Nephron (organoid): ENCODE data around the gene IFT172.

ENCODE experiments used
- H3K27ac Mint-ChIP-seq, 3 experiments: 2 replicates each; pipeline ENCODE4 v1.8.0; 2020; ENCODE audit warnings: mixed read lengths in 3 of 3, mild to moderate bottlenecking in 2 of 3, moderate library complexity in 1 of 3
- H3K27me3 Mint-ChIP-seq: 2 replicates; pipeline ENCODE4 v1.8.0; 2021; ENCODE audit warnings: low read depth, mild to moderate bottlenecking, moderate library complexity, mixed read lengths
- H3K36me3 Mint-ChIP-seq: 2 replicates; pipeline ENCODE4 v1.8.0; 2020; ENCODE audit warnings: low read depth, mixed read lengths
- H3K4me1 Mint-ChIP-seq: 2 replicates; pipeline ENCODE4 v1.8.0; 2020; ENCODE audit warnings: mixed read lengths
- H3K4me3 Mint-ChIP-seq, 3 experiments: 2 replicates each; pipeline ENCODE4 v1.8.0; 2020; ENCODE audit warnings: mild to moderate bottlenecking in 3 of 3, mixed read lengths in 3 of 3, moderate library complexity in 2 of 3
- H3K9me3 Mint-ChIP-seq: 2 replicates; pipeline ENCODE4 v1.8.0; 2020; ENCODE audit warnings: mixed read lengths
- TF ChIP-seq, protein P1 (sequence below), 3 experiments: fragments of 200-600 bp; sonication (generic); IDR thresholded peaks; one replicate each; pipeline ENCODE4 v1.5.0; 2021; ENCODE audit warnings: antibody characterized with exemption in 3 of 3; ENCODE audit not compliant: unreplicated experiment in 3 of 3

The IFT172 gene

DNA sequence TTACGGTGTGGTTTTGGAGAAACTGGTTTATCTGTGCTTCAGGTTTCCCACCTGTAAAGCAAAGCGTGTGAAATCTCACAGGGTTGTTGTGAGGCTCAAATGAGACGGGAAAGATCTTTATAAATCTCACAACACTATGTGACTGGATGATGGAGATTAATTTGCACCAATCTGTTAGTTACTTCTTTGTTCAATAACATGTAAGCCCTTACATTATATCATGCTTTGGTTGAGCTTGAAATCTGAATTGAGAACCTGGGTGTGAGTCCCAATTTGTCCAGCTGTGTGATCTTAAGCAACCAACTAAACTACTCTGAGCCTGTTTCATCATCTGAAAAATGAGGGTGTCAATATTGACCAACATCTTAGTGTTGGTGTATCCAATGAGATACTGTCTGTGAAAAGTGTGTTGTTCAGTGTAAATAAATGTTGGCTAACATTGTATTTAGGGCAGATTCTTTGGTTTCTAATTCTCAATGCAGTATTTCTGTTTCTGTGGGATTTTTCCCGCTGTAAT, 6.4 kb upstream of the IFT172 start:
- Mint-ChIP-seq H3K4me1 (peaks cover 7% of the 10 kb centered on the region), H3K27ac (no peak overlapping the region), H3K36me3 (no peaks in the 10 kb centered on the region), H3K9me3 (no peaks in the 10 kb centered on the region), H3K27me3 (peaks cover 42% of the 10 kb centered on the region), H3K4me3 (peak overlapping the region; percentile 89 to 96 (median 92))
- TF ChIP-seq, protein P1, sequence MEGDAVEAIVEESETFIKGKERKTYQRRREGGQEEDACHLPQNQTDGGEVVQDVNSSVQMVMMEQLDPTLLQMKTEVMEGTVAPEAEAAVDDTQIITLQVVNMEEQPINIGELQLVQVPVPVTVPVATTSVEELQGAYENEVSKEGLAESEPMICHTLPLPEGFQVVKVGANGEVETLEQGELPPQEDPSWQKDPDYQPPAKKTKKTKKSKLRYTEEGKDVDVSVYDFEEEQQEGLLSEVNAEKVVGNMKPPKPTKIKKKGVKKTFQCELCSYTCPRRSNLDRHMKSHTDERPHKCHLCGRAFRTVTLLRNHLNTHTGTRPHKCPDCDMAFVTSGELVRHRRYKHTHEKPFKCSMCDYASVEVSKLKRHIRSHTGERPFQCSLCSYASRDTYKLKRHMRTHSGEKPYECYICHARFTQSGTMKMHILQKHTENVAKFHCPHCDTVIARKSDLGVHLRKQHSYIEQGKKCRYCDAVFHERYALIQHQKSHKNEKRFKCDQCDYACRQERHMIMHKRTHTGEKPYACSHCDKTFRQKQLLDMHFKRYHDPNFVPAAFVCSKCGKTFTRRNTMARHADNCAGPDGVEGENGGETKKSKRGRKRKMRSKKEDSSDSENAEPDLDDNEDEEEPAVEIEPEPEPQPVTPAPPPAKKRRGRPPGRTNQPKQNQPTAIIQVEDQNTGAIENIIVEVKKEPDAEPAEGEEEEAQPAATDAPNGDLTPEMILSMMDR (IDR thresholded peaks at IDR 0.05; ENCODE audit: unreplicated experiment in 3 of 3): no peak

DNA sequence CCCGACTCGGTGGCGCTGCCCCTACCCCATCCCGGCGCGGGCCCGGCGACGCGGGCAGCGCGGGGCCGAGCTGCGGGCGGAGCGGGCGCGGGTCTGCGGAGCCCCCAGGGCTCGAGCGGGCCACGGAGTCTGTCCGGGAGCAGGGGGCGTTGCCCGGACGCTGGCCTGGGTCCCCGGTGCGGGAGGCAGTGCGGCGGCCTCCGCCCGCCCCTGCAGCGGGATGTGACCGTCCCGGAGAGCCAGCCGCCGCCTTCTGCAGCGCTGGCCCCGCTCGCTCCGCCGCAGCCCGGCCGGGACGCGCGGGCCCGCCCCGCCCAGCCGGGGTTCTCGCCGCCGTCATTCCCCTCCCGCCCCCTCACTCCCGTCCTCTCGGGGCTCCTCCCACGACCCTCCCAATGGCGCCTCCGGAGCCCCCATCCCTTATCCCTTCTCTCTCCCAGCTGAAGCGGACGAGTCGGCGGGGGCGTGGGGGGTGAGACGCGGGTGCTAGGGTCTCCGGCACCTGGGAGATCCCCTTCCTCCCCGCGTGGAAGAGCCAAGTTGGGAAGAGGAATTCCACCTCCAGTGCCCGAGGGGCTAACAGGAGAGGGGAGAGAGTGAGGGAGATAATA, 5.5 kb upstream of the IFT172 start, which contains the start of gene FNDC4:
TSS of gene FNDC4 (minus strand) at position 257 of the 611 bp plus-strand sequence. CDS start 521 bp downstream, outside the sequence.
- TF ChIP-seq, protein P1 (IDR thresholded peaks at IDR 0.05; ENCODE audit: unreplicated experiment in 3 of 3): no peak
- H3K4me3 Mint-ChIP-seq: peak within 1 kb of the TSS; percentile 89 to 96 (median 92)
- H3K4me1 Mint-ChIP-seq: peaks cover 8% of the 10 kb centered on the region
- H3K27me3 Mint-ChIP-seq: peaks cover 42% of the 10 kb centered on the region
- peak within 1 kb of the TSS in 1 of 3 experiments; percentile 16 for H3K27ac Mint-ChIP-seq
- H3K36me3 Mint-ChIP-seq: no peaks in the 10 kb centered on the region
- no peaks in the 10 kb centered on the region for H3K9me3 Mint-ChIP-seq

DNA sequence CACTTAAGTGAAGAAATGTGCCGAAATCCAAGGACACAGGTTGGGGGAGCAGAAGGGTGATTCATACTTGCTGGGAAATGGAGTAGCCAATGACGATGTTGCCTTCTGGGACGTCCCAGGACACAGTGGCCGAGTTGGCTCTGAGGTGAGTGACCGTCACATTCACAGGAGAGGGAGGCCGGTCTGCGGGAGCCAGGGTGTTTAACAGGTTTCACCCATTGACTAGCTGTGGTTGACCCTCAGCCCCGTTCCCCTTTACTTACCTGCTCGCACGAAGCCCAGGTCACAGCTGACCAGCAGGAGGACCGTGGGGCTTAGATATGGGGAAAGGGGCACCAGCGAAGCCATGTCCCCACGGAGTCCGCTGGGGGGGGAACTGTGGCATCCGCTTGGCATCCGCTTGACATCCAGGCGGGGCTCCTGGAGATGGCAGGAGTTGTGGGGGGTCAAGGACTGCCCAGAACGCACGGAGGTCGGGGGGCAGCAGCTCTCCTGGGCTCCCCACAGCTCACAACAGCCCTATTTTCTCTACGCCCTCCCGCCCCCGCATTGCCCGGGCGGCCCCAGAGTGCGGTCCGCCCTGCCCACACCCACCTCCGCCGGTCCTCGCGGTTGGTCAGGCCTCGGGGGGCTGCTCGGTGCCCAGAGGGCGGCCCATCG, 4.9 kb upstream of the IFT172 start:
- TF ChIP-seq, protein P1 (IDR thresholded peaks at IDR 0.05; ENCODE audit: unreplicated experiment in 3 of 3): no peak
- peak overlapping the region; percentile 75 to 85 (median 82) for H3K4me3 Mint-ChIP-seq
- no peaks in the 10 kb centered on the region for H3K9me3 Mint-ChIP-seq
- H3K27ac Mint-ChIP-seq: no peak overlapping the region
- no peaks in the 10 kb centered on the region for H3K36me3 Mint-ChIP-seq
- H3K4me1 Mint-ChIP-seq: peaks cover 14% of the 10 kb centered on the region
- H3K27me3 Mint-ChIP-seq: peaks cover 42% of the 10 kb centered on the region

DNA sequence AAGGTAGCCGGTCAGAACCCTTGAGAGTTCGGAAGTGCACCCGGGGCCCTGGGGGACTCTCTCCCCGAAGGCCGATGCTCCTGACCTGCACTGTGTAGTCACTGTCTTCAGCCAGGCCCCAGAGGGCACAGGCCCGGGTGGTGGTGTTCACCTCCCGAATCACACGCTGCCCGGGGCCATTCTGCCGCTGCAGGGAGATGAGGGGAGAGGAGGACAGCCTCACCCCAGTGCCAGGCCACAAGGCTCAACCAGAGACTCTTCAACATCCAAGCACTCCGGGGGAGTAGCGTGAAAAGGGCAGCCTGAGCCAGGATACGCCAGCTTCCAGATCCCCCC, 4.4 kb upstream of the IFT172 start:
- peaks cover 41% of the 10 kb centered on the region for H3K27me3 Mint-ChIP-seq

DNA sequence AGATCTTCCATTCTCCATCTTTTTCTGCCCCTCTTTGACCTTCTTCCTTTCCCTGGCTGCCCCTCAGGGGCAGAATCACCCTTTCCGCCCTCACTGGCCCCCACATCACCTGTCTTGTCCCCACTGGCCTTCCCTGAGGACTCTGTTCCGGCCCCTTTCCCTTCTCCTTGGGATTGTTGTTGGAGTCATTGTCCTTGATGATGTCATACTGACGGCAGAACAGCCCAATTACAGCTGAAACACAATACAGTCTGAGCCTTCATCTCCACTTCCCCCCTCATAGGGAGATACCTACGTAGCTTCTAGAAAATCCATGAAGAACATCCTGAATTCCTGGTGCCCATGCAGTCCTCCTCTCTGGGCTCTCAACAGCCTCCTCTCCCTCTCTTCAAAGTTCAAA, 3.0 kb upstream of the IFT172 start:
- no peak overlapping the region for H3K27ac Mint-ChIP-seq
- H3K4me3 Mint-ChIP-seq: peak overlapping the region; percentile 22 to 49 (median 25)
- H3K36me3 Mint-ChIP-seq: no peaks in the 10 kb centered on the region
- H3K4me1 Mint-ChIP-seq: peaks cover 25% of the 10 kb centered on the region
- H3K27me3 Mint-ChIP-seq: peaks cover 28% of the 10 kb centered on the region
- H3K9me3 Mint-ChIP-seq: no peaks in the 10 kb centered on the region
- TF ChIP-seq, protein P1 (IDR thresholded peaks at IDR 0.05; ENCODE audit: unreplicated experiment in 3 of 3): no peak

More for the DNA sequence above, 4.4 kb upstream of the IFT172 start:
- Mint-ChIP-seq H3K4me3 (peak overlapping the region; percentile 75 to 85 (median 82)), H3K4me1 (peaks cover 19% of the 10 kb centered on the region), H3K27ac (no peak overlapping the region), H3K9me3 (no peaks in the 10 kb centered on the region), H3K36me3 (no peaks in the 10 kb centered on the region)
- TF ChIP-seq, protein P1 (IDR thresholded peaks at IDR 0.05; ENCODE audit: unreplicated experiment in 3 of 3): no peak
